H1 (cell line): Measurements from ENCODE around the gene DRP2. TPM values are rescaled to one million over a fixed set of nuclear protein-coding genes. Genes with fewer than 3 reads are reported as not detected.

Experiments used
- CTCF ChIA-PET: fragments of 300-600 bp; sonication (Branson Sonifier 250); formaldehyde crosslinking; loops from one replicate; lab custom pipeline; 2021; ENCODE audit not compliant: partially characterized antibody; lab: Charles Lee
- POLR2A ChIA-PET: fragments of 300-600 bp; sonication (Branson Sonifier 250); formaldehyde crosslinking; loops from one replicate; lab custom pipeline; 2021; ENCODE audit warnings: inconsistent platforms; ENCODE audit not compliant: partially characterized antibody; lab: Charles Lee
- DNase-seq, 2 experiments: peaks; one replicate each; pipeline versions ENCODE4 v3.0.0 to v3.0.0-alpha.2; 2010 to 2022; ENCODE audit warnings: low spot score in 2 of 2, low read depth in 1 of 2, mixed read lengths in 1 of 2
- FAIRE-seq: peaks from 2 replicates; lab custom pipeline; 2011; peaks lifted over from hg19 to GRCh38; lab: Jason Lieb, UNC
- H2AFZ ChIP-seq: 2 replicates; pipeline ENCODE4 v1.8.1; 2012; ENCODE audit warnings: low read length, inconsistent platforms
- H2AK5ac ChIP-seq: 2 replicates; pipeline ENCODE4 v1.6.1; 2013; ENCODE audit warnings: low read depth, low read length
- H2BK120ac ChIP-seq: replicated peaks from 2 replicates; pipeline ENCODE3; 2013; ENCODE audit warnings: low read depth, low read length, inconsistent platforms
- H2BK12ac ChIP-seq: 2 replicates; pipeline ENCODE4 v1.6.1; 2013; ENCODE audit warnings: low read depth, low read length
- H2BK15ac ChIP-seq: 2 replicates; pipeline ENCODE4 v1.6.1; 2013; ENCODE audit warnings: low read length
- H2BK20ac ChIP-seq: 2 replicates; pipeline ENCODE4 v1.6.1; 2013; ENCODE audit warnings: low read length
- H2BK5ac ChIP-seq: 2 replicates; pipeline ENCODE4 v1.6.1; 2013; ENCODE audit warnings: low read depth, low read length
- H3K14ac ChIP-seq: 2 replicates; pipeline ENCODE4 v1.6.1; 2013; ENCODE audit warnings: inconsistent platforms; ENCODE audit not compliant: insufficient read length
- H3K18ac ChIP-seq: 2 replicates; pipeline ENCODE4 v1.6.1; 2013; ENCODE audit warnings: low read length; ENCODE audit errors: extremely low read depth
- H3K23ac ChIP-seq: 2 replicates; pipeline ENCODE4 v1.6.1; 2013; ENCODE audit warnings: inconsistent platforms; ENCODE audit not compliant: insufficient read length
- H3K23me2 ChIP-seq: 2 replicates; pipeline ENCODE4 v1.6.1; 2013; ENCODE audit warnings: low read depth, low read length
- H3K27ac ChIP-seq: 2 replicates; pipeline ENCODE4 v1.6.1; 2011; ENCODE audit warnings: low read depth, low read length, inconsistent platforms
- H3K27me3 ChIP-seq, 4 experiments: replicated peaks in 1 of 4; 1 replicate in 1 of 4; 2 replicates in 3 of 4; pipeline versions ENCODE4 v1.6.1 to v1.8.1; 2011 to 2013; ENCODE audit warnings: low read length in 3 of 4, mild to moderate bottlenecking in 3 of 4, inconsistent platforms in 2 of 4, mixed read lengths in 2 of 4, moderate library complexity in 1 of 4; ENCODE audit not compliant: control insufficient read depth in 3 of 4, insufficient read depth in 3 of 4; ENCODE audit errors: extremely low read depth in 1 of 4
- H3K36me3 ChIP-seq, 4 experiments: 2 replicates each; pipeline versions ENCODE4 v1.6.1 to v1.8.1; 2011 to 2013; ENCODE audit warnings: mild to moderate bottlenecking in 4 of 4, low read length in 3 of 4, moderate library complexity in 2 of 4, control low read depth in 1 of 4, inconsistent platforms in 1 of 4; ENCODE audit not compliant: insufficient read depth in 4 of 4, control insufficient read depth in 2 of 4
- H3K4ac ChIP-seq: replicated peaks from 2 replicates; pipeline ENCODE3; 2013; ENCODE audit warnings: low read length, low read depth, mixed read lengths, inconsistent platforms; ENCODE audit not compliant: insufficient read length
- H3K4me1 ChIP-seq, 4 experiments: replicated peaks in 1 of 4; 1 replicate in 1 of 4; 2 replicates in 3 of 4; pipeline versions ENCODE4 v1.6.1 to v1.8.1; 2011 to 2013; ENCODE audit warnings: low read length in 3 of 4, inconsistent platforms in 2 of 4, mixed read lengths in 1 of 4; ENCODE audit not compliant: insufficient read depth in 4 of 4, control insufficient read depth in 3 of 4
- H3K4me2 ChIP-seq, 2 experiments: 2 replicates each; pipeline versions ENCODE4 v1.6.1 to v1.8.1; 2011 to 2013; ENCODE audit warnings: low read depth in 2 of 2, low read length in 2 of 2, control low read depth in 1 of 2, inconsistent platforms in 1 of 2, mild to moderate bottlenecking in 1 of 2; ENCODE audit not compliant: insufficient read depth in 1 of 2
- H3K4me3 ChIP-seq, 4 experiments: fragments of 200-600, 300-600 bp in 1 of 4; sonication (generic), shearing (Covaris generic), sonication (Bioruptor Twin) in 1 of 4; 2 replicates each; pipeline versions ENCODE4 v1.5.1 to v1.8.1; 2011 to 2016; ENCODE audit warnings: low read length in 4 of 4, low read depth in 3 of 4, control low read depth in 2 of 4, inconsistent platforms in 2 of 4, mild to moderate bottlenecking in 2 of 4, mixed read lengths in 1 of 4, moderate library complexity in 1 of 4; ENCODE audit not compliant: insufficient read depth in 2 of 4; ENCODE audit errors: extremely low read depth in 1 of 4
- H3K56ac ChIP-seq: replicated peaks from 2 replicates; pipeline ENCODE3; 2013; ENCODE audit warnings: low read depth, mild to moderate bottlenecking, mixed read lengths, low read length, inconsistent platforms; ENCODE audit not compliant: insufficient read length
- H3K79me1 ChIP-seq: 2 replicates; pipeline ENCODE4 v1.6.1; 2013; ENCODE audit warnings: low read depth, low read length, control low read depth
- H3K79me2 ChIP-seq, 2 experiments: 2 replicates each; pipeline versions ENCODE4 v1.6.1 to v1.8.1; 2012 to 2013; ENCODE audit warnings: low read length in 2 of 2, mild to moderate bottlenecking in 2 of 2, inconsistent platforms in 1 of 2; ENCODE audit not compliant: insufficient read depth in 2 of 2, control insufficient read depth in 1 of 2
- H3K9ac ChIP-seq, 4 experiments: replicated peaks in 1 of 4; 1 replicate in 1 of 4; 2 replicates in 3 of 4; pipeline versions ENCODE4 v1.6.1 to v1.8.1; 2011 to 2013; ENCODE audit warnings: low read depth in 3 of 4, low read length in 3 of 4, control low read depth in 2 of 4, mild to moderate bottlenecking in 2 of 4, moderate library complexity in 2 of 4, inconsistent platforms in 1 of 4; ENCODE audit errors: extremely low read depth in 1 of 4
- H3K9me3 ChIP-seq, 2 experiments: 2 replicates each; pipeline versions ENCODE4 v1.6.1 to v1.8.1; 2012 to 2013; ENCODE audit warnings: mild to moderate bottlenecking in 2 of 2, moderate library complexity in 2 of 2, control low read depth in 1 of 2, inconsistent platforms in 1 of 2, low read depth in 1 of 2, low read length in 1 of 2, mixed read lengths in 1 of 2; ENCODE audit not compliant: insufficient read depth in 2 of 2
- H4K20me1 ChIP-seq, 2 experiments: replicated peaks in 1 of 2; 2 replicates each; pipeline versions ENCODE3 to v1.8.1; 2011 to 2013; ENCODE audit warnings: inconsistent platforms in 2 of 2, low read length in 2 of 2, mild to moderate bottlenecking in 1 of 2; ENCODE audit not compliant: insufficient read depth in 2 of 2, control insufficient read depth in 1 of 2
- H4K5ac ChIP-seq: 2 replicates; pipeline ENCODE4 v1.6.1; 2013; ENCODE audit warnings: low read length, low read depth, mixed read lengths, inconsistent platforms; ENCODE audit not compliant: insufficient read length
- H4K8ac ChIP-seq: 2 replicates; pipeline ENCODE4 v1.8.0; 2013; ENCODE audit warnings: mild to moderate bottlenecking, moderate library complexity, low read length, inconsistent platforms; ENCODE audit not compliant: insufficient read depth; ENCODE audit errors: extremely low read depth
- H4K91ac ChIP-seq: replicated peaks from 2 replicates; pipeline ENCODE3; 2013; ENCODE audit warnings: low read length, mixed read lengths, inconsistent platforms; ENCODE audit not compliant: insufficient read length
- CREB1 ChIP-seq: IDR thresholded peaks from 2 replicates; pipeline ENCODE4 v1.6.1; 2012; ENCODE audit warnings: inconsistent platforms
- YY1 ChIP-seq: IDR thresholded peaks from 2 replicates; pipeline ENCODE4 v1.6.1; 2011; ENCODE audit warnings: low read depth, mild to moderate bottlenecking, low read length
- WGBS, 2 experiments: shearing (Covaris generic) in 1 of 2; methylation state at CpG; one replicate each; pipeline versions ENCODE4 v1.1.6 to v1.1.7; 2013 to 2015; ENCODE audit warnings: low lambda C conversion rate in 2 of 2, mixed read lengths in 2 of 2, inconsistent platforms in 1 of 2, low coverage in 1 of 2, missing lambda C conversion rate in 1 of 2; ENCODE audit not compliant: insufficient replicate concordance in 2 of 2, insufficient coverage in 1 of 2, insufficient read length in 1 of 2; ENCODE audit errors: extremely low coverage in 1 of 2, missing lambda C conversion rate in 1 of 2; 5-methylcytosine and 5-hydroxymethylcytosine counted together
- polyA plus RNA-seq, 7 experiments: library from polyadenylated mRNA; depleted of rRNA in 3 of 7; stranded (reverse) in 5 of 7; unstranded in 2 of 7; fragments of >200 nt in 5 of 7; fragments of 200-250 nt in 2 of 7; gene quantifications; 1 replicate in 5 of 7; 2 replicates in 1 of 7; 4 replicates in 1 of 7; pipeline versions ENCODE4 v1.2.1 to v1.2.3, GENCODE V29; 2011 to 2013; ENCODE audit warnings: missing spikeins in 2 of 7, mixed read lengths in 2 of 7
- total RNA-seq: library from RNA; stranded (reverse); fragmentation: NEBNext Ultra II Directional; extraction: Animal tissue kit (Norgen Biotek cat#: 25700); gene quantifications from 2 replicates; pipeline ENCODE4 v1.2.1, GENCODE V29; 2021

The DRP2 gene
- total and polyA plus RNA-seq, 2 of the 8 experiments (the other 6 are each of a cell fraction or from before 2014, with no cell fraction given) = 0.18 to 0.20 TPM

- Histone ChIP-seq H3K9me3 (no peaks in the 10 kb centered on the region), H3K4me2 (no peak overlapping the region), H3K27me3 (no peaks in the 10 kb centered on the region), H3K56ac (no peak overlapping the region), H4K5ac (no peak overlapping the region), H3K23me2 (no peaks in the 10 kb centered on the region), H3K18ac (no peak overlapping the region), H3K36me3 (no peaks in the 10 kb centered on the region), H3K79me1 (no peaks in the 10 kb centered on the region), H3K4me3 (no peak overlapping the region), H3K27ac (no peak overlapping the region), H2BK12ac (no peak overlapping the region), H3K79me2 (no peaks in the 10 kb centered on the region), H4K91ac (no peak overlapping the region), H3K14ac (no peak overlapping the region), H3K4ac (no peak overlapping the region), H4K20me1 (no peaks in the 10 kb centered on the region), H2BK20ac (no peak overlapping the region), H3K9ac (no peak overlapping the region), H2BK120ac (no peak overlapping the region), H2BK5ac (no peak overlapping the region), H4K8ac (no peak overlapping the region), H3K4me1 (no peaks in the 10 kb centered on the region), H3K23ac (no peak overlapping the region), H2AK5ac (no peak overlapping the region), H2BK15ac (no peak overlapping the region), H2AFZ (no peak overlapping the region)
- CTCF ChIA-PET = interaction anchor here (0.7 to 2.2 kb wide), 3 partner anchors 30 to 1501 kb away, joined by 4 to 10 read pairs (median 4); no protein-coding TSS in a partner anchor
- DNase-seq = no peak
- no peak for TF ChIP-seq YY1
- no peak for TF ChIP-seq CREB1
- no CpG with 5 or more reads among the region's 11 CpGs for WGBS, 2 experiments
- FAIRE-seq = no peak
- POLR2A ChIA-PET = interaction anchor here (1.2 kb wide), 1 partner anchor 132 kb away, joined by 4 read pairs; the partner anchor contains the start of gene RPL36A
Measured at GRCh38 chrX:101258259-101258581, 38.6 kb downstream of the DRP2 start.
